GM19023 (cell line): ENCODE data around the gene RBBP8.

ENCODE experiments used
- ATAC-seq: cut with Tn5 transposase; IDR thresholded peaks from one replicate; pipeline ENCODE4 v1.9.1; 2021; ENCODE audit warnings: mild to moderate bottlenecking, moderate library complexity; ENCODE audit not compliant: unreplicated experiment

RBBP8 gene

DNA sequence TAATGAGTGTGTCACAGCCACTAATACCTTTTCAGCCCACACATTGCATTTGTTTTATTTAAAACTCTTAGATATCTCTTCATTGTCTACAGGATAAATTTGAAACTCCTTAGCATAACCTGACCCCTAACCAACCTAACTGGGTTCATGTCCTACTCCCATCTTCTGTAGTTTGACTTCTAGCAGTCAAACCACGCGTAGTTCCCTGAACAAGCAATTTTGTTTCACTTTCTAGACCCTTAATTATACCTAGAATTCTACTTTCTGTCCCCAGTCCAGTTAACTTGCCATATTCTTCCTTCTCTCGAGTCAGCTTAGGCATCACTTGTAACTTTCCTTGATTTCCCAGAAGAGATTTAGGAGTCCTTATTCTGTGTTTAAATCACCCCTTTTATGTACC lies 55.1 kb downstream of the RBBP8 start:
- no peak for ATAC-seq

DNA sequence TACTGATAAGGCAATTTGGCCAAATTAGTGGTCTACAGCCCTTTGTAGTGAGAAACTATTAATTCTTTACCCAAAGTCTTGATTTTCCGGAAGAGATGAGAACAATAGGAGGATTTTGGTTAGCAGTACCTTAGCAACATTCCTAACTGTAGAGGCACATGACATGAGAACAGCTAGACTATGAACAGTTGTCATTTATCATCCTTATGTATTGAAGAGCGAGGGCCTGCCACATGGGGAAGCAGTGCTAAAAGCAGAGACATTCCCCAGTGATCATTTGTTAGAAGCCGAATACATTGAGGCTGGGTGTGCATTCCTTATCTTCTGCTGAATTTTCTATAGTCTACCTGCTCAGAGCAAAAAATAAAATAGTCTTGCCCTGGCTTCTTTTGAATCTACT lies 65.2 kb downstream of the RBBP8 start:
- ATAC-seq, result no peak

DNA sequence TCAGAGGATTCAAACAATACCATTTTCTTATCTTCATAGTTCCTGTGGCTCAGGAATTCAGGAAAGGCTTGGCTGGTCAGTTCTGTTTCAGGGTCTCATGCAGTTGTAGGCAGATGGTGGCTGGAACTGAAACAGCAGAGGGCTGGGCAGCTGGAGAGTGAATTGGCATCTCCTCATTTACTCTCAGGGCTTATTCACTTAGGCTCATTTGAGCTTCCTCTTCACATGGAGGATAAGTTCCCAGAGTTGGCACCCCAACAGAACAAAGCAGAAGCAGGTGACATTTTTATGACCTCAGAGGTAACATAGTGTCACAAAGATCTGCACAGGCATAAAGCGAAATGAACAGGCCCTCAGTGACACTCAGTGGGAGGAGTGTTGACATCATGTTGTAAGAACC lies 66.1 kb downstream of the RBBP8 start:
- no peak for ATAC-seq

DNA sequence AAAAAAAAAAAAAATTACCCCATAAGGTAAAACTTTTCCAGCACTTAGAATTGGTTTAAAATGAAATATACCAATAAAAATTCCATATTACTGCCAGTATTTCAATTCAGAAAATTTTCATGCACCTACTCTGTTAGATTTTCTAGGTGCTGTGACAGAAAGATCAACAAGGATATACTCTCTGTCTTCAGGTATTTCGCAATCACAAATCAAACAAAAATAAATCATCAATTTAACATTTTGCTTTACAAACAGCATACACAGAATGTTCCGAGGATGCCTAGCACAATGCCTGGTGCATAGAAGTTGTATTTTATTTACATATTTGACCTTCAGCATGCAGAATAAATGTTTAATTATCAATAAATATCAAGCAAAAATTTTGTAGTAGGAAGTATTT lies 66.5 kb downstream of the RBBP8 start:
- ATAC-seq, result no peak

DNA sequence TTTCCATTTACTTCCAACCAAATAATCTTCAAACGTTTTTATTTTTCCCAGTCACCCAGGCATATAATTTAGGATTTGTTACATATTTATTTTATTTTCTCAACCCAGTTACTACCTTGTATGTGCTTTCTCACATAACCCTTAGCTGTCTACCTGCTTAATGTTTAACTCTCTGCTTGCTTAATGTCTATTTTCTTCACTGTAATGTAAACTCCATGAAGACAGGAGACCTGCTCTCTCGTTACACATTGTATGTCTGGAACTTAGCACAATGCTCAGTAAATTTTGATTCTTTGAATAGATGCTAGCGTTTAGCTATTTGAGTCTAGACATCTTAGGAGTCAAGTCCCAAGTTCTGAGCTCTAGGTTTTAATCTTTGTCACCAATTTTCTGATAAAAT lies 70.2 kb downstream of the RBBP8 start:
- ATAC-seq, result no peak

DNA sequence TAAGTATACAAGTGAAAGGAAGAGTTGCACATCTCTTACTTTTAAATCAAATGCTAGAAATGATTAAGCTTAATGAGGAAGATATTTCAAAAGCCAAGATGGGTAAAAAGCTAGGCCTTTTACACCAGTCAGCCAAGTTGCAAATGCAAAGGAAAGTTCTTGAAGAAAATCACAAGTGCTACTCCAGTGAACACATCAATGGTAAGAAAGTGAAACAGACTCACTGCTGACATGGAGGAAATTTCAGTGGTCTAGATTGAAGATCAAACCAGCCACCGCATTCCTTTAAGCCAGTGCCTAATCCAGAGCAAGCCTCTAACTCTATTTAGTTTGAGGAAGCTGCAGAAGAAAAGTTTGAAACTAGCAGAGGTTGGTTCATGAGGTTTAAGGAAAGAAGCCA lies 79.1 kb downstream of the RBBP8 start:
- no peak for ATAC-seq

DNA sequence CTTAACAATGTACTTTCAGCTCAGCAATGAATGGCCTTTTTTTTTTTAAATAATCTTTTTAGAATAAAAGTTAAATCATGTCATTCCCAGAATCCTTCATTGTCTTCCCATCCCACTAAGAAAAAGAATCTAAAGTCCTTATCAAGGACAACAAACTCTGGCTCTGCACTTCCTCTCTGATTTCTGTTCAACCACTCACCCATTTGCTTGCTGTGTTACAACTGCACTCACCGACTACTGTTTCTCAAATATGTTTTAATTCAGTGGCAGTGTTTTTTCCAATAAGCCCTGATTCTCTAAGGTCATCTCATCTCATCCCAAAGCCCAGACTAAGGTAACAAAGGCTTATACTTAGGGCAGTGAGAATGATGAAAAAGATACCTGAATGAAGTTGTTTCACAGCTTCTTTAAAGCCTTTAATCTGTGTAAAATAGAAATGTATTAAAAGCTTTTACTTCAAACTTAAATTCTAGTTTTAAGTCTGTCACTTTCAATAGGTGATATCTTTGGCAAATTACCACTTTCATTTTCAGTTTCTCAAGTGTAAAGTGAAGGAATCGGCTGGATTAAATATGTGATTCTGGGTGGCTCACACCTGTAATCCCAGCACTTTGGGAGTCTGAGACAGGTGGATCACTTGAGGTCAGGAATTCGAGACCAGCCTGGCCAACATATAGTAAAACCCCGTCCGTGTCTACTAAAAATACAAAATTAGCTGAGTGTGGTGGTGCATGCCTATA lies 87.6 kb downstream of the RBBP8 start:
- ATAC-seq, result no peak

DNA sequence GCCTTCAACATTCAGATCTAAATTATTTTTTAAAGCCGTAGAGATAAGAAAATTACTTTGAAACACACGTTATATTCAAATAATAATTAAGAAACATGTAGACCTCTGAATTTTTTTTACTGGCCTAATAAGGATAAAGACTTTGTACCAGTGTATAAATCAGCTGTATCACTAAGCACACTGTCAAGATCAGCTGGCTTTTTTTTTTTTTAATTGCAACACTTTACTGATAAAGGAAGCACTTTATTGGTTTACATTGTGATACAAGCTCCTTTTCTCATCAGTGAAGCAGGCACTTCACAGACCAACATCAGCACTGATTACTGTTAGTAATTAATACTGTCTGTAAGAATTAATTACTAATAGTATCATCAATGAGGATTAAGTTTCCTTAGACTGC lies 88.5 kb downstream of the RBBP8 start:
- ATAC-seq, result no peak

DNA sequence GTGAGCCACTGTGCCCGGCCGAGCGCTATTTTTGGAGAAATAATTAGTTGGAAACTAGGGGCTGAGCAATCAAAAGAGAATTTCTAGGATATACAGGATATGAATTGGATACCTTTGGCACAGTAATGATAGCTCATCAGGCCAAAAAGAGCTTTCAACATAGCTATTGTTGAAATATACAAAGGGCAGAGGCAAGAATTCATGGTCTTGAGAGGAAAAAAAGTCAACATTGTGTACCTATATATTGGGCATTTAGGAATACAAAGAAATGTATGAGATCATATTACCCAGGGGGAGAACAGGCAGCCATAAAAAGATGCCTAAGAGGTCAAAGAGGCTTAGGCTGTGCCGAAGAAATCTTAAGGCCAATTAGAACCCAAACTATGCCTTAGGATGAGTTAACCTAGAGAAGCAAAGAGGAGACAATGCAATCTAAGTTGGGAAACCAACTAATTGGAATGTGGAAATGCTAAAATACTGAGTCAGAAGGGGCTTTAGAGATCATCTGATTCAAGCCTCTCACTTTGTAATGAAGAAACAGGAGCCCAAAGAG lies 99.0 kb downstream of the RBBP8 start:
- ATAC-seq, result no peak

DNA sequence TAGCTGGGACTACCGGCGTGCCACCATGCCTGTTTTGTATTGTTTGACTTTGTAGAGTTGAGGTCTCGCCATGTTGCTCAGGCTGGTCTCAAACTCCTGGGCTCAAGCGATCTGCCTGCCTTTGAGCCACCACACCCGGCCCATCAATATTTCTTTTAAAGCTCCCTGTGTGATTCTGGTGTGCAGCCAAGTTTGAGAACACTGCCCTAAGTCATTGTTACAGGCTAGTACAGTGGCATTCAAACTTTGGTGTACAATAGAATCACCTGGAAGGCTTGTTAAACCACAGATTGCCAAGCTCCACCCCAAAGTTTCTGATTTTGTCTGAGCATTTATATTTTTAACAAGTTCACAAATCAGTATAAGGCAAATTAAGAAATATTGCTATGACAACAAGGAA lies 99.9 kb downstream of the RBBP8 start:
- ATAC-seq, result no peak

DNA sequence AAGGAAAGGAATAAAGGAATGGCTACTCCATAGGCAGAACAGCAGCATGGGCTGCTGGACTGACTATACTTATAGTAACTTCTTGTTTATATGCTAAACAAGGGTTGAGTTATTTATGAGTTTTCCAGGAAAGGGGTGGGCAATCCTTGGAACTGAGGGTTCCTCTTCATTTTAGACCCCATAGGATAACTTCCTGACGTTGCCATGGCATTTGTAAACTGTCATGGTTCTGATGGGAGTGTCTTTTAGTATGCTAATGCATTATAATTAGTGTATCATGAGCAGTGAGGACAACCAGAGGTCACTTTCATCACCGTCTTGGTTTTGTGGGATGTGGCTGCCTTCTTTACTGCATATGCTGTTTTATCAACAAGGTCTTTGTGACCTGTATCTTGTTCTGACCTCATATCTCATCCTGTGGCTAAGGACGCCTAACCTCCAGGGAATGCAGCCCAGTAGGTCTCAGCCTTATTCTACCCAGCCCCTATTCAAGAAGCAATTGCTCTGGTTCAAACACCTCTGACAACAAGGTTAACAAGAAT lies 103.6 kb downstream of the RBBP8 start:
- no peak for ATAC-seq

DNA sequence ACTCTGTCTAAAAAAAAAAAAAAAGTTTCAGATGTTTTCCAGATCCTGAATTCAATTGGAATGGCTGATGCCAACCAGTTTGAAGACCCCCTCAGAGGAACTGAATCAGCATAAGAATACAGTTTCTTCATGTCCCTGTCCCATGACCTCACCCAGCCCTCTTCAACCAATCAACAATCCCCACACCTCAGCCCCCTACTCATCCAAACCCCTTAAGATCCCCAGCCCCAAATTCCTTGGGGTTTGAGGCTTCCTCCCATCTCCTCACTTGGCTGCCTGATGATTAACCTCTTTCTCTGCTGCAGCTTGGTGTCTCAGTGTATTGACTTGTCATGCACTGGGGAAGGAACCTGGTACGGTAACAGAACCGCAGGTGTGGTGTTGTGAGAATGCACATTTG lies 104.5 kb downstream of the RBBP8 start:
- ATAC-seq, result no peak

DNA sequence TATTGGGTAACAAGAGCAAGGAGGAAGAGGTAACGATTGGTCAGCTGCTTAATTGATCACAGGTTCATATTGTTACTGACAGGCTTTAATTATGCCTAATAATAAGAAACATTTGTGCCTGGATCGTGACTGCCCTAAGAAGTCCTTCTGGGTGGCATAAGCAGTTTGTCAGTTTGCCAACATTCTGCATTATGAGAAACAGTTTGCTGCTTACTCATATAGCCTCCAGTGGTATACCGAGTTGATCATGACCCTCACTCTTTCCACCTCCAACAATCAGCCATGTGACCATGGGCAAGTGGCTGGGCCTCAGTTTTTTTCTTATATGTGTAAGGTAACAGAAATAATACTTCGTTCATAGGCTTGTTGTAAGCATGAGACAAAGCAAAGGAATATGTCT lies 105.6 kb downstream of the RBBP8 start:
- no peak for ATAC-seq

DNA sequence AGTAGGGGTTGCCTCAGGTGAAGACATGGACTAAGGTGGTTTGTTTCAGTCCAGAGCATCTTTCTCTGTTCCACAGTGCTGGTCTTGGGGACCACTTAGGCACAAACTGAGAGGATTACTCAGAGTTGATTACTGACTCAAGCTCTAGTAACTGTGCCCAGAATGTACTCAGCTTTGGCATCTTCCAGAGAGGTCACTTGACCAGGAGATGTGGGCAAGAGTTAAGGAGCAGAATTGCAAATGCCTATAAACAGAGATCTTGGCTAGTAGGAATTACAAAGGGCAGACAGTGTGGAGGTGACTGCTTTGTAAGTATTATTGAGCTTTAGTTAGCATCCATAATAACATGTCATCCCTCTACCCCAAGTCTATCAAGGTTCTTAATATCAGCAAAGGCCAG lies 109.0 kb downstream of the RBBP8 start:
- no peak for ATAC-seq

DNA sequence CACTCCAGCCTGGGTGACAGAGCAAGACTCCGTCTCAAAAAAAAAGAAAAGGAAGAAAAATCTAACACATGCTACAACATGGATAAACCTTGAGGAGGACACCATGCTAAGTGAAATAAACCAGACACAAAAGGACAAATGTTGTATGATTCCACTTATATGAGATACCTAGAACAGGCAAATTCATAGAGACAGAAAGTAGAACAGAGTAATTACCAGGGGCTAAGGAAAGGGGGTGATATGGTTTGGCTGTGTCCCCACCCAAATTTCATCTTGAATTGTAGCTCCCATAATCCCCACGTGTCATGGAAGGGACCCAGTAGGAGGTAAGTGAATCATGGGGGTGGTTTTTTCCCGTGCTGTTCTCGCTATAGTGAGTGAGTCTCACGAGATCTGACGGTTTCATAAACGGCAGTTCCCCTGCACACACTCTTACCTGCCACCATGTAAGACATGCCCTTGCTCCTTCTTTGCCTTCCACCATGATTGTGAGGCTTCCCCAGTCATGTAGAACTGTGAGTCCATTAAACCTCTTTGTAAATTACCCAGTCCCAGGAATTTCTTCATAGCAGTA lies 110.8 kb downstream of the RBBP8 start:
- ATAC-seq, result no peak

DNA sequence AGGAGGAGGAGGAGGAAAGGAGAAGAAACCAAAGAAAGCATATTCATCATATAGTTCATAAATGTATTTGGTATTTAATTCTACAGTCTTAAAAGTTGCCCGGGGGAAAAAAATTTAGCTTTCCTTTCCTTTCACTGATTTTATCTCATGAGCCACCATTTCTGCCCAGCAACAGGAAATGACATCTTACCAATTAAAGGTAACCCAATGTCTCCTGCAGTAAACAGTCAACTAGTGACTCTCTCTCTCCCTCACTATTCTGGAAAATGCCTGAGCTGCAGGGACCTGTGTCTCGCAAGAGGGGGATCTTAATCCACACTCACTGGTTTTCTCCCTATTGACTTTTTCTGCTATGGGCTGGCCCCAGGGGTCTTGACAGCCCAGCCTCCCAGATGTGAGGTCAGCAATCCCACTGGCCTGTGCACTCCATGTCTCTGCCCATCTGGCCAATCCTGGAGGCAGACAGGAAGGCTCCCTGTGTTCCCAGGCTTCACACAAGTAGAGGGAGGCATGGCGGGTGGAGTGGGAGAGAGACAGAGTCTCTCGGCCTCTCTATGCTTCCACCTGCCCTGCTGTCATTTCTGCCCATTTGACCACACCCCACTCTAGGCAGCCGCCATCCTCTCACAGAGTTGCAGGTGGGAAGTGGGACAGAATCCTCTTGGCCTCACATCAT lies 116.7 kb downstream of the RBBP8 start:
- ATAC-seq, result no peak

DNA sequence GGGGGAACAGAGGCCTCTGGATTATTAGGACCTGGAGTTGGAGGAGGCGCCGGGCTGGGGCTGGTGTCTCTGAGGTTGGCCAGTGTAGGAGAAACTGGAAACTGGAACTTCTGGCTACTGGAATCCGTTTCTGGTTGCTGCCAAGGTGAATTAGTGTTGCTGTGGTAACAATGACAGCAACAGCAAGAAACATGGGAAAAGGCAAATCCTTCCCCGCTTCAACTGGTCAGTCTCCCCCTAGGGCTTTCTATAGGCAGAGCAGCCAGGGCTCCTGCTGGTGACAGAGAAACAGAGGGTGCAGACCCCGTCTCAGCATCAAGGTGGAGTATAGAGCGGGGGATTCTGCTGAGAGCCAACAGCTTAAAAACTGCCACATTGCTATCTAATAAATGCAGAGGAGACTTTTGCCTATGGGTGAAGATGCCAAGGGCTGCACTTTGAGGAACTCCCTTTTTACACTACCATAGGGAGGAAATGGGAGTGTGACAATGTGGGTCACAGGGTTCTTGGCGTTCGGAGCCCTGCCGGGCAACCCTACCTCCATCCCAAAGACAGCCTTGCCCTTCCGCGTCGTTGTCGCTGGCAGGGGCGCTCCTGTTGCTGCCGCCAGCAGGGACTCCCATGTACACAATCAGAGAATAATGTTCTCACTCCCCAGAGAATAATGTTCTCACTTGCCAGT lies 120.8 kb downstream of the RBBP8 start:
- no peak for ATAC-seq

DNA sequence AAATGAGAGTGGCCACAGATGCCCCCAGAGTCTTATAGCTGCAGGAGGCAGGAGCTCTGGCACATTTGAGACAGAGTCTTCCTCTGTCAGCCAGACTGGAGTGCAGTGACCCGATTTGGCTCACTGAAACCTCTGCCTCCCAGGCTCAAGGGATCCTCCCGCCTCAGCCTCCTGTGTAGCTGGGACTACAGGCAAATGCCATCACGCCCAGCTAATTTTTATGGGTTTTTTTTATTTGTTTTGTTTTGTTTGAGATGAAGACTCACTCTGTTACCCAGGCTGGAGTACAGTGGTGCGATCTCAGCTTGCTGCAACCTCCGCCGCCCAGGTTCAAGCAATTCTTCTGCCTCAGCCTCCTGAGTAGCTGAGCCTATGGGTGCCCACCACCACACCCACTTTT lies 121.4 kb downstream of the RBBP8 start:
- ATAC-seq, result no peak

DNA sequence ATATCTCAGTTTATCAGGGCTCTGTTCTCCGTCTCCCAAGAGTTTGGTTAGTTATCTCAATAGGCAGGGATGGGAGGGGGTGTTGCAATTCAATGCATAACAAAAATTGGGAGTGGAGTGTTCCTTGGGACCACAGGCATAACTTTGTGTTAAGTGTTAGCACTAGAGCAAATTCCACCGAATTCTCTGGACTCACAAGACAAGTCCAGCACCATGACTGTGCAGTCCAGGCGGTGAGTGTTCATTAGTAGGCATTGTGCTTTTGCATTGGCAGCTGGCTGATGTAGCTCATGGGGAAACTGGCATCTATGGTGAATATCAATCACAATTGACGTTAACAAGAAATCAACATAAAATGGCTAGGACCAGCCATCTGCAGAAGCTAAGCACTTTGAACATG lies 123.2 kb downstream of the RBBP8 start:
- ATAC-seq, result no peak

DNA sequence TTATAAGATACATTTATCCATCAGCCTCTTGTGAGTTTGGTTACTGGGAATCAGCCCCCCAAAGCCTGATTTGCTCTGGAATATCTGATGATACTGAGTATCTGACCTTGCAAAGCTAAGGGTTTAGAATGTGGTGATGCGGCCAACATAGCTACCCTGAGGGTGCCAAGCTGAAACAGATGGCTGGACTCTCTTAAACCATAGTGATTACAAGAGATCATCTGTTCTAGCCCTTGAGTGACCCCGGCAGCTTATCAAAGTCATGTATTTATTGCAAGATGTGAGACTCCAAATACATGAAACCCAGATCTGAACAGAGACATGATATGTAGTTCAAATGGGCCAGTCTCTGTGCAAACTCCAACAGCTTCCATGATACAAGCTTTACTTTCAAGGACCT lies 124.0 kb downstream of the RBBP8 start:
- ATAC-seq, result no peak

DNA sequence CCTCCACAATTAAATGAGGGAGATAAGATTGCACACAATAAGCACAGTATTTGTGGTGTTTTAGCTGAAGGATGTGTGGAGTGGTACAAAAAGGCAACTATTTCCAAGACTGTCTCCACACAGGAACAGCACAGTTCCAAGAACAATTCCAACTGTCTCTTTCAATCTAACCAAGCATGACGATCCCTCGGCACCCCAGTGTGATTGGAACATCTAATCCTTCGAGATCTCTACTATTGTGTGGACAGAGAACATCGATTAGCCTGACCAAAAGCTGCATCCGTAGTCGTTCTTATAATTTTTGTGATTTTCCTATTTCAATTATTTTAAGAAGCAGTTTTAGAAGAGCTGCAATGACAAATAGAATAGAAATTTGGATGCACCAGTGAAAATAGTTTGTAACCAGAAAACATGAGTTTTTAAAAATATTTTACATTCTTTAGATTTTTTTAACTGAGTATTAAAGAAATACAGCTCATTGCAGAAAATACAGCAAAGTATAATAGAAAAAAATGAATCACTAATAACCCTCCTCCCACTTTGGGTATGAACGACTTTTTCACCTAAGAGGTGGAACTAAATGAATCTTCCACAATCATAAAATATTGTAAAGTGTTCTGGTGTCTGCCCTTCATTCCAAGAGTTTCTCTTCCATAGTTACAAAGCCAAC lies 125.8 kb downstream of the RBBP8 start:
- ATAC-seq, result no peak
